ENCODE results near the gene MTX1. TPM values are rescaled to one million over a fixed set of nuclear protein-coding genes. Genes with fewer than 3 reads are reported as not detected.
"Not testable (repeated sequence)": the region's sequence is repeated elsewhere in the genome, so short reads cannot be mapped to it uniquely, and the experiment has no call there.

The MTX1 gene
- total RNA-seq, 1 experiment from 2014 or later: 85.8 TPM

DNA sequence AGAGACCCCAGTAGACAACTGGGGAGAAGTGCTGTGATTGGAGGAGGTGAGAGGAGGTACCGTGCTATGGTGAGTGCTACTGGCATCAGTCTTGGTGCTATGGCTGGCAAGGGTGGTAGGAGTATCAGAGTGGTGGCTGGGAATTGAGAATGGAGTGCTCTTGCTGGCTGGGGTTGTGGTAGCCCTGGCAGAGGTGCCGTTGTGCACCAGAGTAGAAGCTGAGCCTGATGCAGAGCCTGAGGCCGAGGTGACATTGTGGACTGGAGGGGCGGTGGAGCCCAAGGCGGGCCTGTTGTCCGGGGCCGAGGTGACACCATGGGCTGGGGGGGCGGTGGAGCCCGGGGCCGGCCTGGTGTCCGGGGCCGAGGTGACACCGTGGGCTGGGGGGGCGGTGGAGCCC, 20.2 kb upstream of the MTX1 start:
- no peak for DNase-seq (ENCODE audit: low spot score)

DNA sequence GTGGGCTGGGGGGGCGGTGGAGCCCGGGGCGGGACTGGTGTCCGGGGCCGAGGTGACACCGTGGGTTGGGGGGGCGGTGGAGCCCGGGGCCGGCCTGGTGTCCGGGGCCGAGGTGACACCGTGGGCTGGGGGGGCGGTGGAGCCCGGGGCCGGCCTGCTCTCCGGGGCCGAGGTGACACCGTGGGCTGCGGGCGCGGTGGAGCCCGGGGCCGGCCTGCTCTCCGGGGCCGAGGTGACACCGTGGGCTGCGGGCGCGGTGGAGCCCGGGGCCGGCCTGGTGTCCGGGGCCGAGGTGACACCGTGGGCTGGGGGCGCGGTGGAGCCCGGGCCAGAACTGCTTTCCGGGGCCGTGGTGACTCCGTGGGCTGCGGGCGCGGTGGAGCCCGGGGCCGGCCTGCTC, 18.6 kb upstream of the MTX1 start:
- not testable (repeated sequence) for DNase-seq (ENCODE audit: low spot score)

DNA sequence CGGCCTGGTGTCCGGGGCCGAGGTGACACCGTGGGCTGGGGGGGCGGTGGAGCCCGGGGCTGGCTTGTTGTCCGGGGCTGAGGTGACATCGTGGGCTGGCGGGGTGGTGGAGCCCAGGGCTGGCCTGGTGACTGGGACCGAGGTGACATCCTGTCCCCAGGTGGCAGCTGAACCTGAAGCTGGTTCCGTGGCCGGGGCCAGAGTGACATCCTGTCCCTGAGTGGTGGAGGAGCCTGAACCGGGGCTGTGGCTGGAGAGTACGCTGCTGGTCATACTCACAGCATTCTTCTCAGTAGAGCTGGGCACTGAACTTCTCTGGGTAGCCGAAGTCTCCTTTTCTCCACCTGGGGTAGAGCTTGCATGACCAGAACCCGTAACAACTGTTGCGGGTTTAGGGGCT, 16.6 kb upstream of the MTX1 start:
- no peak for DNase-seq (ENCODE audit: low spot score)

DNA sequence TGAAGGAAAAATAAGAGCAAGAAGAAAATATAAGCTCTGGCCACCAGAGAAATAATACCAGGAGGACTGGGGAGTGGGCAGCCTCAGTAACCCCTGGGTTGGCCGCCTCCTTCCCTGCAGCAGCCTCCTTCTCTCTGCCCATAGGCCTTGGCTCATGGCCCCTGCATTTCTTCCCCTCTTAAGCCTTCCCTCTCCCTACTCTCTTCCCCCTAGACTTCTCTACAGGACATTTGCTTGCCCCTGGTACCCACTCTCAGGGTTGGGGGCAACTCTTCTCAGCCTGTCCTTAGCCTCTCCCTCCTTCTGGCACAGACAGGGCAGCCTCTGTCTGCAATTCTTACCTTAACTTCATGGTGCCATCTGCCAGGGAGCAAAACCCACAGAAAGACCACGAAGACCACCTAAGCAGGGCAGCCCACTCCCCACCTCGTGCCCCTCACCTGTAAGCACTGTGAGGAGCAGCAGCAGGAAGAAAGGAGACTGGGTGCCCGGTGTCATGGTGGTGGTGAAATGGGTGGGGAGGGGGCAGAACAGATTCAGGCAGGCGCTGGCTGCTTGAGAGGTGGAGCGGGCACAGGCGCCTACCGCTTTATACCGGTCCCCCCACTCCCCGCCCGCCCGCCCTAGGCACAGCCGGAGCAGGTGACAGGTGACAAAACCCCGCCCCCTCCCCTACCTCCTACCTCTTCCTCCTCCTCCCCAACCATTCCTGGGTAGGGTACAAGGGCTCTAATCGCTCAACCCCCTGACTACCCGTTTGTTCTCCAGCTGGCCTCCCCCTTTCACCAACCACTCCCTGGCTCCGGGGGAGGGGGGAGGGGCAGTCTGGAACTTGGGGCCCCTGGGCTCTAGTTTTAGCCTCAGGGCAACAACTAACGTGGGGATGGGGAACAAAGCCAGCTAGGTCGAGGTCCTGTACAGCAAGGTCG, 15.9 kb upstream of the MTX1 start:
- peak; percentile 25 for DNase-seq (ENCODE audit: low spot score)

DNA sequence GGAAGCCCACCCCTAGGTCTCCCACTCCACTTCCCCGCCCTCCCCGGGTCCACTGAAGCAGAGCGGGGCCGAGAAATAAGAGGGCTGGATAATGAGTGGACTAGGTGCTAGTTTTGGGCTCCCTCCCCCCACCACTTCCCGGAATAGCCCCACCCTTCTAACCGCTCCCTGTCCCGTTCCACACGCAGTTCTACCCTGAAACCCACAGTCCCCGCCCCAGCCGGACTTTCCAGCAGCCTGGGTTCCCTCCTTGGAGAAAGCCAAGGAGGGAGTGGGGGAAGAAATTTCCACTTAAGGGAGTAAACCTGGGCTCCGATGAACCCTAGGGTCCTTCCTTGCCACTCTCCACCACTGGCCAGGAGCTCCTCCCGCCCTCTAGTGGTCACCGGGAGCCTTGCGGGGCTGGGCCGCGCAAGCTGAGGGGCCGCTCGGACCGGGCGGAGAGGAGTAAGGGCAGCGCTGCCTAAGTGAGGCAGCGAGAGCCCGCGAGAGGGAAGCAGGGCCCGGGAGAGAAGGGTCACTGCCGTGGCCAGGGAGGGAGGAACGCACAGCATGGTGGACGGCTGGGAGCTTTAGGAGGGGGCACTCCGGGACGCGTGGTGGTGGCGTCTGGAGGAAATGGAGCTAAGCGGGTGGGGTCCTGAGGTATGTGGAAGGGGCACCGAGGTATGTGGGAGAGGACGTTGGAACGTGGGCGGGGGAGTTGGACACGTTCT, 15.1 kb upstream of the MTX1 start:
- peak; percentile 91 for DNase-seq (ENCODE audit: low spot score)

DNA sequence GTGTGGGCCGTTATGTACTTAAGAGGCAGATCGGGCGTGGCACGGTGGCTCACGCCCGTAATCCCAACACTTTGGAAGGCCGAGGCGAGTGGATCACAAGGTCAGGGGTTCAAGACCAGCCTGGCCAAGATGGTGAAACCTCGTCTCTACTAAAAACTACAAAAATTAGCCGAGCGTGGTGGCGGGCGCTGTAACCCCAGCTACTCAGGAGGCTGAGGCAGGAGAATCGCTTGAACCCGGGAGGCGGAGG, 14.6 kb upstream of the MTX1 start:
- not testable (repeated sequence) for DNase-seq (ENCODE audit: low spot score)

DNA sequence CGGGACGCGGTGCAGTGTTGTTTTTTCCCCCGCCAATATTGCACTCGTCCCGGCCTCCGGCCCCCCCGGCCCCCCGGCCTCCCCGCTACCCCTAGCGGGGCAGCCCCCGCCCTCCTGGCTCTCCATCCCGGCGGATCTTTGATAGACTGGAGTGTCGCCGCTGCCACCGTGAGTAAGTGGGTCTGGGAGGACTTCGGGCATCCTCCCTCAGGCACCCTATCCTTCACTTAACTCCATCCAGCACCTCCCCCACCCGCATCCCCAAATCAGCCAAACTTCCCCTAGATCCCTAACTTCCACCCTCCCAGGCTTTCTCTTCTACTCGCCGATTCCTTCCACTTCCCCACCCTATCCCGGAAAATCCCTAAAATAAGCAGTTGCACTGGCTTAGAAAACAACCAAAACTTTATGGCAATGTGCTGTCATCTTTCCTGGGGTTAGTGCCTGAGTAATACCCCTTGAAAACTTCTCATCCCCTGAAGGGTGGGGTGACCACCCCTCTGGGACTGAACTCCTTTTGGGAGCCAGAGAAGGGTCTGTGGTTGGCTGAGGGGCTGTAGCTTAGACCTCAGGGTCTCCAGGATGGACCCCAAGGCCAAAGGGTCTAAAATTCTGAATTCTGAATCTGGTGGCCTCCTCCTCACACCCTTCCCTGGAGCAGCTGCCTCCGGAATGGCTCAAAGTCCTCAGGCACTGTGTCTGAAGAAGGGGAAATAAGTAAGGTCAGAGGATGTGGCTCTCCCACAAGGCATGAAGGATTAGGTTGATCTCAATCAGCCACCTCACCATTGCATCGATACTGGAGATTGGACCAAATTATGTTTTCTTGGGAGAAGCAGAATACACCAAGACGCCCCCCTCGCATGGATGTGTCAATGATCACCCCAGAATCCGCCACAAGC, 13.0 kb upstream of the MTX1 start:
- no peak for DNase-seq (ENCODE audit: low spot score)

DNA sequence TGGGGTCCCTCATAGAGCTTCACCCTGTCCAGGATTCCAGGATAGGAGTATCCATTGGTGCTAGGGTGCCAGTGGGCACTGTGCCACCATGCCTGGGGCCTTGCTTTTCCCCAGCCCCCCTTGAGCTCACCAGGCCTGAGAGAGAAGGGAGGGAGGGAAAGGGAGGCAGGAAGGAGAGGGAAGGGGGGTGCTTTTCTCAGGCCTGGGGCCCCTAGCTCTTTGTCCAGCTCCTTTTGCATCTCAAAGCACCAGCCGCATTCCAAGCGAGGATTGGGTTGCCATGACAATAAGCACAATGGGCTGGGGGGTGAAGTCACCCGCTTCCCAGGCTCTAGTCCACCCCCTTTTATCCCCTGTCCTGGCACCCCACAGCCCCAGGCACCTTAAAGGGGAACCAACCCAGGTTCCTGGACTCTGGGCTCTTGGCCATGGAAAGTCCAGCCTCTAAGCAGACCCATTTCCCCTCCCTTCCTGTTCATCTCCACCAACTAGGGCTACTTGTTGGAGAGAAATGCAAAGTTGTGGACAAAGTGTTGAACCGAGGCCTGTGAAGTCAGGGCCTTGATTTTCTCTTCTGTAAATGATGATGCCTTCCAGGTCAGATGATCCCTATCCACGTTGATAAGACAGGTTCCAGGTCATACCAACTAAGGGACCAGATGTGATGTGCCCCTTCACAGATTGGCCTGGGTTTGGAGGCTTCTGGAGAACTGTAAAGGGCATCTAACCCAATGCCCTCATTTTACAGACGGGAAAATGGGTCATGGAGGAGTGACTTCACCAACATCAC, 12.2 kb upstream of the MTX1 start:
- no peak for DNase-seq (ENCODE audit: low spot score)

DNA sequence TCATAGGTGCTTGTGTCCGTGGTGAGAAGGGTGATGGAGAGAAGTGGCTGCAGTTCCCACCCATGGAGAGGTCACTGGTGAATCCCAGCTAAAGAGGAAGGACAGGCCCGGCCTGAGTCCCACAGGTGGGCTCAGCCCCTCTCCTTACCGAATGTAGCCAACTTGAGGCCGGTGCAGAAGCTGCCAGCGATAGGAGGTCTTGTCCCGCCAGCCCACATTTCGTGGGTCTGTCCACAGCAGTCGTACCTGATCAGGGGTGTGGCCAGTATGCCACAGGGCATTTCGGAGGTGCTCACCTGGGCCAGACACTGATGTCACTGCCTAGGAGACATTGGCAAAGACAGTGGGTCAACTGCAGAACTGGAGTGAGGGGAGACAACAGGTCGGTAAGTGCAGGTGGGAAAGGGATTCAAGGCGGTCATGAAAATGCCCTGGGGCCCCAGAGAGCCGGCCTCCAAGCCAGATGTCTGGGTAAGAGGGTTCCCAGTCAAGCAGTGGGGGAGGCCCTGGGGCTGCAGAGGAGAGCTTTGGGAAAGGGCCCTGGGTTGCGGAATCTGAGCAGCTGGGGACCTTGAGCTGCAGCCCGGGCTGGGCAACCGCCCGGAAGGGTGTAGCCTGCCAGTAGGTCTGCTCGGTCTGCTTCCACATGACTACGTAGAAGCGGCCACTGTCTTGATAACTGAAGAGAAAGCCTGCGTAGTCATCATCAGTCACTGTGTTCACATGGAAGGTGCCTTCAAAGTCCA, 11.4 kb upstream of the MTX1 start:
- no peak for DNase-seq (ENCODE audit: low spot score)

DNA sequence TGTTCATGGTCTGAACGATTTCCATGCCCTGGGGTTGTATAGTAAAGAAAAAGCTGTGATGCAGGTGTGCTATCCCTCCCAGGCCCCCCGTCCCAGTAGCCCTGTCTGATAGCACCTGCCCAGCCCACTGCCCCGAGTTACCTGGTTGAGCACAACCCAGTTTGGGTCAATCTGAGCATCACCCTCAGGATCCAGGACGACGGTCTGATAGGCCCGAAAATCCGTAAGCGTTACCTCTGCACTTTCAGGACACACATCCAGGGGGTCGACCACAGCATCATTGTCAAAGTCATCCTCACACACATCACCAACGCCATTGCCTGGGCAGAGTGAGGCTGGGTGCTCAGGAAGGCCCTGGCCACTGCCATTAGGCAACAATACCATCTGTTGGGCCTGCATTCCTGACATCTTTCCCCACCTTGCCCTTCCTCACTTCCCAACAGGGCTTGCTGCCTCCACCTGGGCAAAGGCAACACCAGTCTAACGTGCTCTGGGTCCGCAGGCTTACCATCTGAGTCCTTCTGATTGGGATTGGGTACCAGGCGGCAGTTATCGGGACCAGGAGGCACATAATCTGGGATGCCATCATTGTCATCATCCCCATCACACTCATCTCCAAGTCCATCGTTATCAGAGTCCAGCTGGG, 10.5 kb upstream of the MTX1 start:
- no peak for DNase-seq (ENCODE audit: low spot score)

DNA sequence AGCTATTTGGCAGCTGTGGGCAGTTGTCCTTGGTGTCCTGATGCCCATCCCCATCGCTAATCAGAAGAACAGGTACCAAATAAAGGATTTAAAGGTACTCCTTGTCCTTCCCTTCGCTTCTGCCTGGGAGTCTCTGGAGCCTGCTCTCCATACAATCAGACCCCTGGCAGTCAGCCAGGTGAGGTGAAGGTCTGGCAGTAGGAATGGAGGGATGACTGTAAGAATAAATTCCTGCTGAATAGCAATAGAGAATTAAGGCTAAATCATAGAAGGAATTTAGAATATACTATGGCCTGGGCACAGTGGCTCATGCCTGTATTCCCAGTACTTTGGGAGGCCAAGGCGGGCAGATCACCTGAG, 10.0 kb upstream of the MTX1 start:
- no peak for DNase-seq (ENCODE audit: low spot score)

DNA sequence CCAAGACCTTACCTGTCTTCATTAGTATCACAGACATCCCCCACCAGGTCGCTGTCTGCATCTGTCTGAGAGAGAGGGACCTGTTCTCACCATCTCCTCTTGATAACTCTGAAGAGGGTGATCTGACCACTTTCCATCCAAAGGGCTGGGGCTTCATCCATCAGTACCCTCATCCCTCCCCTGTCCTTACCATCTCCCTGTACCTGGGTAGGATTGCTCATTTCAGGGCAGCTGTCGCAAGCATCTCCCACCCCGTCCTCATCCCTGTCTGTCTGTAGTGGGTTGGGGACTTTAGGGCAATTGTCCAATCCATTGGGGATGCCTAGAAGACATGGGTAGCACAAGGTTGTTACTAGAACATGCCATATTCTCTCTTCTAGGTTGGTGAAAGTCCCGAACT, 8.7 kb upstream of the MTX1 start:
- no peak for DNase-seq (ENCODE audit: low spot score)

DNA sequence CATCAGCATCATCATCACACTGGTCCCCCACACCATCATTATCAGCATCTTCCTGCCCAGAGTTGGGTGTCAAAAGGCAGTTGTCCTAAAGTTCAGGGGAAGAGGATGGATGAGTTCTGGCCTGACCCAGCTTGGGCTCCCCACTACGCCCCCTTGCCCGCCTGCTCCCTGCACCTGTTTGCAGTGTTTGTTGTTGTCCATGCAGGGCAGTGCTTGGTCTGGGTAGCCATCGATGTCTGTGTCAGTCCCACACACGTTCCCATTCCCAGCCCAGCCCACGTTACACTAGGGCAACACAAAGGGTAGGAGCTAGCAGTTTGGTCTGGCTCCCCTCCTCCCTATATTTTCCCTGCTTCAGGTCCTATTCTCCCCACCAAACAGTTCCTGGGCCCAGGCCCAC, 7.6 kb upstream of the MTX1 start:
- DNase-seq (ENCODE audit: low spot score): no peak

DNA sequence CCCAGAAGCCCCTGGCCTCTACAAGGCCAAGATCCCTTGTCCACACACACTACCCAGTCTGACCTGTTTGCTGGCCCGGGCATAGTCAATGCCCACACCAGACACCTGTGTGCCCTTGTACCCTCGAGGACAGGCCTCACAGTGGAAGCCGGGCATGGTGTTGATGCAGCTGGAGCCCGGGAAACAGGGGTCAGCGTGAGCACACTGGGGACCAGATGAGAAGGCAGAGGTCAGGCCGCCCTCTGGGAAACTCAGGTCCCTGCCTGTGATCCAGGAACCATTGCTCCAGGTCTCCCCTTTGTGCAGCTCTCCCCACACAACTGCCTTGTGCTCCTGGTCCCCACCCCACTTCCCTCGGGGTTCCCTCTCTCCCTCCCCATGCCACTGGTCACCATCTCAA, 6.3 kb upstream of the MTX1 start:
- DNase-seq (ENCODE audit: low spot score): no peak

DNA sequence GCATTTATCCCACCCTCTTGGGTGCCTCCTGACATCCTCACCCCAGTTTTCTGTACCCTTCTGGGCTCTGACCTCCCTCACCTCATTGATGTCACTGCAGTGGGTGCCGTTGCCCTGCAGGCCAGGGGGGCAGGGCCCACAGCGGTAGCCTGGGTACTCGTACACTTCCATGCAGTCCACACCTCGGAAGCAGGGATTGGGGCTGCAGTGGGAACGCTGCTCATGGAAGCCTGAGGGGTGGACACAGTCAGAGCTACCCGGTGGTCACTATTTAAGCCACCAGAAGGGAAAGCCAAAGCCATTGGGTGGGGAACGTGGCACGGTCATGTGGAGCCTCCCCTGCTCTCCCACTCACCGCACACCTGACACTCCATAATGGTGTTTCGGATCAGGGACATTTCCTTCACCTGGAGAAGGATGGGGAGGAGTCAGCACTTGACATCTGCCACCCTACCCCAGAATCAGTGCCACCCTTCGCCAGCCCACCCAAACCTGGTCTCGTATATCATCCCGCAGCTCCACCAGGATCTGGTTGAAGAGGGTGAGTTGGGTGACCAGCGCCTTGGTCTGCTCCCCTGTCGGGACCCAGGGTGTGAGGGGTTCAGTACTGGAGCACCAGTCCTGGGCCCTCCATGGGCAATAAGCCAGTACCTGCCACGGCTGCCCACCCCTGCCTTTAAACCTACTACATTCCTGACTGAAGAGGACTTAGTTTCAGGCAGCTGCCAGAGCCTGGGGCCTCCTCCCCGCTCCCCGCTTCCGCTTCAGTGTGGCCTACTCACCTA, 5.6 kb upstream of the MTX1 start:
- no peak for DNase-seq (ENCODE audit: low spot score)

DNA sequence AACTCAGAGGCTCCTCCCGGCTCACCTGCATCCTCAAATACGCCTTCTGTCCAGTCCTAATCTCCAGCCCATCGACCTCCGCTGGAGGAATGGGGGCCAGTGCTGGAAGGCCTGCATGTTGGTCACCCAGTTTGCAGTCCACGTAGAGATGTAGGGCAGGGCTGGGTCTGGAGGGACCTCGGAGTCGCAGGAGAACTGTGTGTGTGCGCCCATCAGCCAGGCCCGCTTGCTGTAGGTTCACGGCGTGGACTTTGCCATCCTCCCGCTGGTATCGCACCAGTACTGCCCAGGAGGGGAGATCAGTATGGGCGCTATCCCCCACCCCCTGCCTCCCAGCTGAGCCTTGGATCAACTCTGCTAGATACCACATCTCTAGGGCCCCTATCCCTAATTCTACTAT, 3.5 kb upstream of the MTX1 start:
- no peak for DNase-seq (ENCODE audit: low spot score)

DNA sequence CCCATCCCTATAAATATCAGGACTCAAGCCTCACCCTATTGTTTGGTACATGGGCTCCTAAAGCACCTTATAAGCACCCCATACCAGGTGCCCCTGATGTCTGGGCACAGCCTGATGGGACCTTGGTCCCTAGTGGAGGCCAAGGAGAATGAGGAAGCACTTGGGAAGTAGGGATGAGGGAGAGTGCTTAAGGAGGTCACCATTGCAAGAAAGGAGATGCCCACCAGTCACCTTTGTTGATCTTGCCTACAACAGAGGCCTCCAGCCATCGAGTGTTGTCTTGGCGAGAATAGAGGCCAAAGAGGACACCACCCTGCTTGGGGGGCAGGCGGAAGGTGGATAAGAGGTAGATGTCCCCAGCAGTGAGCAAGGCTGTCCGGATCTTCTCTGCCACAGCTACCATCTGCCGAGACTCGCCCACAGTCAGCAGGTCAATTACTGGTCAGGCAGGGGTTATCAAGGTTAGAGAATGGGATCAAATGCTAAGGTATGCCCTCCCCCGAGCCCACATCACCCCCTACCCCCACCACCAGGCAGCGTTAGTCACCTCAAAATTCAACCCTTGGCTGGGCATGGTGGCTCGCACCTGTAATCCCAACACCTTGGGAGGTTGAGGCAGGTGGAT, 2.4 kb upstream of the MTX1 start:
- no peak for DNase-seq (ENCODE audit: low spot score)

DNA sequence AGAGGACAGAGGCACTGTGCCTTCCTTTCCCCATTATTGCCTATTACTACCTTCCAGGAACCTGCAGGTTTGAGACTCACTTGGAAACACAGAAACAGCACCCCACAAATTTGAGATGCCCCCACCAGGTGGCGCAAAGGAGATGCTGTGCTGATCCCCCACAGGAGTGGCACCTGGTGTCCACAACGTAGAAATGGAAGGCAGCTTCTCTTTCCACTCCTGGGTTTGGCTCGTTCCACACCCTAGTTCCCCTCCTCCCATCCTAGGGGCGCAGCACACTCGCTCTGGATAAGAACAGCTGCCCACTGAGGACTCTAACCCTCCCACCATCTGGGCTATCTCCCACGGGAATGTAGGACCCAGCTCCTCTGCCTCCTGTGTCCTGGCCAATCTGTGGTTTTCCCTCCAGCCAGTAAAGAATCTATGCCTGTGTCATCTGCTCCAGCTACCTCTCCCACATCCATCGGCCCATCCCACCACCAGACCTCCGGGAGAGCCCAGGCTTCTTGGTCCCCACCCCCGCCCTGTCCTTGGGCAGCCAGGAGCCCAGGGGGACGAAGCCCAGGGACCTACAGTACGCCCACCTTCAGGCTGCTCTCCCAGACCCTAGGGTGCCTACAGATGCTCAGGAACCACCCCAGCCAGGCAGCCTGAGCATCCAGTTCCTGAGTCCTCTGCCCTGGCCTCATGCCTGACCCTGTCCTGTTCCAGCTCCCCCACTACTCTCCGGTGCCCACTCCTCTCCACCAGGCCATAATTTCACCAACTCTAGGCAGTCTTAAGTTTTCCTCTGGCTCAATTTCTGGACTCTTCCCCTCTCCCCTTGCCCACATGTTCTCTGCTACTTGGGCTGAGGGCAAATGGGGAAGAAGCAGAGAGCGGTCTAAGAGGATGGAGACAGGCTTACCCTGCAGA, 1.3 kb upstream of the MTX1 start:
- peak; percentile 87 for DNase-seq (ENCODE audit: low spot score)

All from A172 (cell line).